ENCODE data around the gene ADAMTS17.
"Not testable (repeated sequence)": the region's sequence is repeated elsewhere in the genome, so short reads cannot be mapped to it uniquely, and the experiment has no call there.

The ADAMTS17 gene

DNA sequence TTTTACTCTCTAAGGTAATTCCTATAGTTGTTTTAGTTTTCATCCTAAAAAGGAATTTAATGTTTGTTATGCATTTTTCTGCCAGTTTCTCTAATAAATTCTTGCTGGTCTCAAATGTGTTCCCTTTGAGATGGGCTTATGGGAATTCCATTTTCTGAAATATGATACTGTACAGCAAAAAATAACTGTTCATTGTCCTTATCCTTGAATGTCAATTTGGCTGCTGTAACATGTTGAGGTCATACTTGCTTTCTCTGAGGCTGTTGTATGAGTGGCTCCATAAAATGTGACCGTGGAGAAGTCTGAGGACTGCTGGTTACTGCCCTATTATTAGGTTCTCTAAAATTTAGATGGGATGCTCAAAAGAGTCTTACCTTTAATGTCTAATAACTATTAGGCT, 266.5 kb downstream of the ADAMTS17 start:
- DNase-seq = no peak

DNA sequence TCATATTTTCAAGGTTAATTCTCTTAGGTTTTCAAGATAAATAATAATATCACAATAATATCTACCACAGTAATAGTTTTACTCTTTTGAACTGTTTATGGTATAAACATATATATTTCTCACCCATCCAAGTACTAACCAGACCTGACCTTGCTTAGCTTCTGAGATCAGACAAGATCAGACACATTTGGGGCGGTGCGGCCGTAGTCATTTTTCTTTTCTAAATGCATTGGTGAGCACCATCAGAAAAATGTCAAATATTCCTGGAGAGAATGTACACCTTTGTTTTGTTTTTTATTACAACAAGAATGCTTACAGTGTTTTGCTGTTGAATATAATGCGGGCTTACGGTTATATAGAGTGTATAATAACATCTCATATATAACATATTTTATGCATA, 267.8 kb downstream of the ADAMTS17 start:
- no peak for DNase-seq

DNA sequence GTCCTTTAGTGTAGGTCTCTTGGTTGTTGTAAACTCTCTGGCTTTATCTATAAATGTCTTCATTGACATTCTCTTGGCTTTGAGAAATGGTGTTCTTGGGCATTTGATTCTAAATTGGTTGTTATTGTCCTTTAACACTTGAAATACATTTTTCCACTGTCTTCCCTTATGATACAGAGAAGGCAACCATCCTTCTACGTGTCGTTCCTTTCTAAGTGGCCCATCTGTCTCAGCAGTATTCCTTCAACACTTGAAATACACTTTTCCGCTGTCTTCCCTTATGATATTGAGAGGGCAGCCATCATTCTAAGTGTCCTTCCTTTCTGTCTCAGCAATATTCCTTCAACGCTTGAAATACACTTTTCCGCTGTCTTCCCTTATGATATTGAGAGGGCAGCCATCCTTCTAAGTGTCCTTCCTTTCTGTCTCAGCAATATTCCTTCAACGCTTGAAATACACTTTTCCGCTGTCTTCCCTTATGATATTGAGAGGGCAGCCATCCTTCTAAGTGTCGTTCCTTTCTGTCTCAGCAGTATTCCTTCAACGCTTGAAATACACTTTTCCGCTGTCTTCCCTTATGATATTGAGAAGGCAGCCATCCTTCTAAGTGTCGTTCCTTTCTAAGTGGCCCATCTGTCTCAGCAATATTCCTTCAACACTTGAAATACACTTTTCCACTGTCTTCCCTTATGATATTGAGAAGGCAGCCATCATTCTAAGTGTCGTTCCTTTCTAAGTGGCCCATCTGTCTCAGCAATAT, 275.1 kb downstream of the ADAMTS17 start:
- not testable (repeated sequence) for DNase-seq

DNA sequence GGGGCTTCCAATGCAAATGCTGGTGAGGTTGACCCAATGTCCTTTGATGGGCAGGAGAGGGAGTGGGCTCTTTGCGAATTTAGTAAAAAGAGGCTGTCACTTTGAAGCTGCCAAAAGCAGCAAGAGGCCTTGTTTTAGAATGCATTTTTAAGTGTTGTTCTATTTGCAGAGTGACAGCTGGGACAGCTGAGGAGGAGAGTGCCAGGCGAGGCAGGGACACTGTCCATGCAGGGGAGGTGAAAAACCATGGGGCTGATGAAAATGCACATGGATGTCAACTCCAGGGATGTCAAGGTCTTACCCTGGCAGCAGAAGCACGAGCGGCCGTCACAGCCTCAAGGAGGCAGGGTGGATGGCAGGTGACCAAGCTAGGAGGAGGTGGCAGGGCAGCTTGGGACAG, 279.8 kb downstream of the ADAMTS17 start:
- DNase-seq = no peak

DNA sequence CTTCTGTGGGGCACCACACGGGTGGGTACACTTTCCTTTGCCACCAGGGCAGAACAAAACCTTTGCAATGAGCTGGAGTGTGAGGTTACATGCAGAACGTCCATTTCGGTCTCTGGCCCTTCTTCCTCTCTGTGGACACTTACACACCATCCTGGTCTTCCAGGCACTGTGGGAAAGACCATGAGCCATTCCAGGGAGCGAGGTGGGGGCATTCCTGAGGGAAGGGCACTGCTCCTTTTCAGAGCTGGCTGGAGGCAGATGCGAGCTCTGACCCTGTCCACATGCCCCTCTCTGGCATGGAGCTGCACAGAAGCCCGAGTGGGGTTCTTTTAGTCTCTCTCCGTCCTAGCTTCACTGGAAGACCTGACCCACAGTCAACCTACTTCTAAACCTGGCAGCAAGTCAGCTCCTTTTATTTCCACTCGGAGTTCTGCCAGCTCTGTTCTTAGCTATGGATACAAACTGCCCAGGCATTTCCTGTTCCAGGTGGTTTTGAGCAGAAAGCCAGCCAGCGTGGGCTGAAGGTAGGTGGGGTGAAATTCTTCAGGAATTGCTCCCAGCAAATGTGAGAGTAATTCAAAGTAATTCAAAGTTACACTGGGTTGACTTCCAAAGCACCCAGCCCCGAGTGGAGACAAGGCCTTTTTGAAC, 281.4 kb downstream of the ADAMTS17 start:
- DNase-seq = no peak

DNA sequence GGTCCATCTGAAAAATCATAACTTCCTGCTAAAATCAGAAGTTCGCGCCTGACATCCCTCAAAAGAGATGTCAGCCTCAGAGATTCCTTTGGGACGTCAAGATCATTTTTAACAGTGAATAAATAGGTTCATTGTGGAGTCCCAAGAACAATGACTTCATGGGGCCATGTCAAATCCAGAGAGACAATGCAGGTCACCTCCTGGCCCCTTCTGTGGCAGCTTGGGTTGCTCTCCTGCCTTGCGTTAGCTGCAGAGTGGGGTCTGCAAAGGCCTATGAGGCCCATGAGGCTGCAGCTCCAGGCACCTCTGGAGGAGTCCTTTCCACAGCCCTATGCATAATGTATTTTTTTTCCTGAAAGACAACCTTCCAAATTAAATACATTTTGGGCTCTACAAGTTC, 282.3 kb downstream of the ADAMTS17 start:
- DNase-seq = no peak

DNA sequence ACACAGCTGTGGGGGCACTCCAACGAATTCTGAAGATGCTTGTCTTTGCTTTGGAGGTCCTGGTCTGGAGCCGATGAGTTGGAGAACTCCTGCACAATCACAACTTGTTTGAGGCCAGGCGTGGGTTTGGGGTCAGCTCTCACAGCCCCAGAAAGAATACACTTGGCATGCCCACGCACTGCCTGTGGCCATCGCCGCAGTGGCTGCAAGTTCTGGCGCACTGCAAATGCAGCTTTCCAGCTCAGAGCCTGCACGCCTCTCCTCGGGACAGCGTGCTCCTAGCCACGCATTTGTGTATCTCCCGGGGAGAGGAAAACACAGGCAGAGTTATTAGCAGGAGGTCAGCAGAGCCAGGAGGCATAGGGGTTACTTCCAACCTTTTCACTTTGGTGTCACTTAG, 282.7 kb downstream of the ADAMTS17 start:
- no peak for DNase-seq

DNA sequence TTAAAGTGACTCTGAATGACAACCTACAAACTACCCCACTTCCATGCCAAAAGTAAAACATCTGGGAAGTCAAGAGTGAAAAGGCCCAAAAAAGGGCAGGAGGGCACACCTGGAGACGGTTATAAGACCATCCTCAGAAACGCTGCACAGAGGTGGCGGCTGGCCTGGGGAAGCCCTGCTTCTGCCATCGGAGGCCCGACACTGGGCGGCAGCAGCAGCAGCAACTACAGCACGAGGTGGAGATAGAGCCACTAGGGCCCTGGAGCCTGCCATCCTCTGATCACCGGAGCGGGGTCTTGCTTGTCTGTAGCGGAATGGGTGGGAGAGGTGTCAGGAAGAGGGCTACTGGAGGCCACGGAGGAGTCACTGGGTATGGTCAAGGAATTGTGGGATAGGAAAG, 283.3 kb downstream of the ADAMTS17 start:
- no peak for DNase-seq

DNA sequence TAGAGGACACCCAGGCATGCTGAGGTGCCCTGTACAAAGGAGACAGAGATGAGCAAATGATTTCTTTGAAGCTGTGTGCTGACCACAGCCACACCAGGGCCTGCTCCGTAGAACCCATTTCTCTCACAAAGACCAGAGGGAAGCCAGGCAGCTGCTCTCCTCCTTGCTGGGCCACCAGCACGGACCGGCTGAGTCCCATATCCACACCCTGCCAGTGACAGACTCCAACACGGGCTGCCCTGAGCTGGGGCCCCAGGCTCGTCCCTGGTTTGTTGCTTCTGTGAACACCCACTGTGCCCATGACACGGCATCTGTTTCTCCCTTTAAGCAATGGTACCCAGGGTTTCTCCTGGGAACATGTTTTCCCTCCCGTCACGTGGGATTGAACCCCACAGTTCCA, 284.5 kb downstream of the ADAMTS17 start:
- no peak for DNase-seq

DNA sequence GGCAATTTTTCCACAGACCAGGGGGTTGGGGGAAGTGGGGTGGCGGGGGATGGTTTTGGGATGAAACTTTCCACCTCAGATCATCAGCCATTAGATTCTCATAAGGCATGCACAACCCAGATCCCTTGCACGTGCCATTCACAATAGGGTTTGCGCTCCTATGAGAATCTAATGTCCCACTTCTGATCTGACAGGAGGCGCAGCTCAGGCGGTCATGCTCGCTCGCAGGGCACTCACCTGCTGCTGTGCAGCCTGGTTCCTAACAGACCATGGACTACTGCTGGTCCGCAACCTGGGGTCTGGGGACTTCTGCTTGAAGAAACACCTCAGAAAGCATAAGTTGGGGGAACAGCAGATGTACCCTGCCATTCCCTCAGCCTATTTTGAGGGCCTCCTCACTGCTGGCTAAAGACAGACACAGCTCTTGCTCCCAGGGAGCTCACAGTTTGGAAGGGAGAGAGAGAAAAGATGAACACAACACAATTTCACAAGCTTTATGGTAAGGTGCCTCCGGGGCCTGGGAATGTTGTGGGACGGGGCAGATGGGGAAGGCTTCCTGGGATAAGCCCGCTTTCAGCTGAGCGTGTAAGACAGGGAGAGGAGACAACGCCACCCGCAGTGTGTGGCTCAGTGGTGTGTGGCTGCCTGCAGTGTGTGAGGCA, 285.2 kb downstream of the ADAMTS17 start:
- DNase-seq = no peak

DNA sequence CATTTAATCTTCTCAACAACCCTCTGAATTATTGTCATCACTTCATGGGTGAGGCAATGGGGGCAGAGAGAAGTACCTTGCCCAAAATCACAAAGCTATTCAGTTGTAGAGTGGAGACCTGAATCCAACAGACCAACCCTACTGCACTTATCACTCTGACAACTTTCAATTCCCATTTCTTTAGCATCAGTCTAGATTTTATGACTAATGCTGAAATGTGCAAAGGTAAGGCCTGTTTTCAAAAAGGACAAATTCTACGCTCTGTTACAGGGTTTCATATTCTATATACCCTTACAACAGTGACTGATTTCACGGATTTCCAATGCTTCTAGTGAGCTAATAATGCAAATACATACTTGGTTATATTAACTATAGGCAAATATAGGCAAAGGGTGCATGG, 286.0 kb downstream of the ADAMTS17 start:
- DNase-seq = no peak

DNA sequence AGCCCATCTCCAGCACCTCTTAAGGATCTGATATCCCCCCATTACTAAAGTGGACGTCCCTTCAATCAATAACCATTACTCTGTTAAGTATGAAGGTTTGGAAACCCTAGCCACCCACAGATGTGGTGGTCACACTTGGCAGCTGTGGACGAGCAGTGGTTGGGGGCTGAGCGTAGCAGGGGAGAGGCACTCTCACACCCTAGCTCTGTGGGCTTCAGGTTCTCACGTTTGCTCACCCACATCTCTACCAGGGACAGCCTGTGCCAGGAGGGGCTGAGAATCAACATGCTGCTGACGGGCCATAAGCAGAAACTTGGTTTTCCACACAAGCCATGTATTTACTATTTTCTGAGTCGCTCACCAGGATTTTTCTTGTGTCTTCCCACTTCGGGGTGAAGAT, 287.2 kb downstream of the ADAMTS17 start:
- no peak for DNase-seq

DNA sequence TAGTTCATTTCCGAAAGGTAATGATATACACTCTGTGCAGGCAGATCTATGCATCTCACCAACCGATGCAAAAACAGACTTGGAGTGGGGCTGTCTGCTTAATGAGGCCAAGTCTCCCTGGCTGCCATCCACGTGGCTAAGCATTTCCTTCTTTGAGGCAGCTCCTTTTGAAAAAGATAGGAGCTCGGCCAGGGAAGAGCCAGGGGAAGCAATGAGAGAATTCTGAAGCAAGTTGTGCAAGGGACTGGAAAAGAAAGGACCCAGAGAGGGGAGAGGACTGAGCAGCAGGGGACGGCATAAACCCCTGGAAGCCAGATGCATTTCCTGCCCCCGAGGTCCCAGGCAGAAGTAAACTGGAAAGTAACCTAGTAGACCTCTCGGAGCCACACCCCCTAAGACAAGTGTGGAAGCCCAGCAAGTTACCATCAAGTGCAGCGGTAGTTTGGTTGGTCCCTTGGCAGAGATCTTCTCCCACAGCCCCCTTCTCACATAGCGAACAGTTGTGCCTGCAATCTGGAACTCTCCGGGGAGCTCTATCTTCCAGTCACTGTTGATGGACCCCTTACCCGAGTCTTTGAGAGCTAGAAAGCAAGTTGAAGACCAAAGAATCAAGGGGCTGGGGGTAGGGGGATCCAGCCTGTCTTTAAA, 288.2 kb downstream of the ADAMTS17 start:
- no peak for DNase-seq

DNA sequence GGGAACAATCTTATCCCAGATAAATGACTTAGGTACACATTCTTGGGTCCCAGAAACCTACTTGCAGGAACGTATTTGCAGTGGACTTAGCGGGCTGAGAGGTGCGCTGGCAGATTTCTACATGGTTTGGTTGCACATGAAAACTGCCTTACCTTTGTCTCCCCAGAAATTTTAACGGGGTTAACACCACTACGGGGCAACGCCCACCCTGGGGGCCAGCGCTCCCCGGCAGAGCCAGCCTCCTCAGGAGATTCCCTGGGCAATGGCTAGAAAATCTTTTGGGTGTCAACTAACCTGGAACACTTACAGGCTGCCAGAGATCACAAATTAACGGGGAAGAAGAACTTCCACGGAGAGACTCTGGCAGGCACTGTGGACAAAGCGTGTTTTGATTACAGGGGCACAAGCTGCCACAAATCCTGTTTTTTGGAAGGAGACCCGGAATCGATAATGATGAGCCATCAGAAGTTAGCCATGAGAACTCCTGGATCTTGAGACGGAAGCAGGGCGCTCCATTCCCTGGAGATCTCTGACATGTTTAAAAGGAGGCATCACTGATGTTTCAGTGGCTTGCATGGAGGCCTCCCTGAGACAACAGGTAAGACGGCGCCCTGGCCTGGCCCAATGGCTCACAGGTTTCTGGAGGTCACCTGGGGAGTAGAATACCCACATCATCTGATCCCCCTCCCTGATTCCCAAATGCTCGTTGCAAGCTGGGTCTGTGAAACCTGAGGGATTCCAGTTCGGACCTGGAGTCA, 288.9 kb downstream of the ADAMTS17 start:
- DNase-seq = no peak

DNA sequence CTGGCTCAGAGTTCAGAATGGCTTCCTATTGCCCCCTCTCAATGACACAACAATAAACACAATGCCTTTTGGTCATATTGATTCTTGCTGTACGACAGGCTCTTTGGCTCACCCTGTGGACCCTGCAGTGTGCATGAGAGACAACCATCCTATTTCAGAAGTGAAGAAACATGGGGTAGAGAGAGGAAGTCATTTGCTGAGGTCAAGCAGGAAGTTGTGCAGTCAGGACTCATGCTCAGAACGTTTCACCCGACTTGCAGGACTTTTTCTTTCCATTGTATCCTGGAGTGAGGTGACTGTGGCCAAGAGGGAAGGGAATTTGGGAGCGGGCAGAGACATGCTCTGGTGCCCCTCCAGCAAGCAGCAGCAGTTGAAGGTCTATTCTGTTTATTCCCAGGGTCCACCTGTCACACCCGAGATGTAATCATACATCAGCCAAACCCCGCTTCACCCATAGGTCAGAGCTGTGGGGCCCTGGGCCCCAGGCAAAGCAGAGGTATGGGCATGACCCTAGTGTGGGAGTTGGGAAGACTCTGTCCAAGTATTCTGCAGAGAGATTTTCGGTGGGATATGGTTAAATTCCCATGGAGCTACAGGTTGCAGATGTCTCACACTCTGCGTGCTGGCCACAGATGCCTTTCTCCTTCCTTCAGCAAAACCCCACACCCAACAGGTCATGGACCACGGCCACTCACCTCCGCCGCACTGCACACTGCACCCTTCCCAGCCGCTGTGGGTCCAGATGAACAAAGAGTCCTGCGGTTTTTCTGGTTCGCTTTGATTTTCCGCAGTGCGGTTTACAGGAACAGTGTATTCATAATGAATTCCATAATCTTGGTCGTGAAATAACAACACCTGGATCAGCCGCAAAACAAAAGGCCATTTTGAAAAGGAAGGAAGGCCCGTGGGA, 290.6 kb downstream of the ADAMTS17 start:
- DNase-seq = no peak

DNA sequence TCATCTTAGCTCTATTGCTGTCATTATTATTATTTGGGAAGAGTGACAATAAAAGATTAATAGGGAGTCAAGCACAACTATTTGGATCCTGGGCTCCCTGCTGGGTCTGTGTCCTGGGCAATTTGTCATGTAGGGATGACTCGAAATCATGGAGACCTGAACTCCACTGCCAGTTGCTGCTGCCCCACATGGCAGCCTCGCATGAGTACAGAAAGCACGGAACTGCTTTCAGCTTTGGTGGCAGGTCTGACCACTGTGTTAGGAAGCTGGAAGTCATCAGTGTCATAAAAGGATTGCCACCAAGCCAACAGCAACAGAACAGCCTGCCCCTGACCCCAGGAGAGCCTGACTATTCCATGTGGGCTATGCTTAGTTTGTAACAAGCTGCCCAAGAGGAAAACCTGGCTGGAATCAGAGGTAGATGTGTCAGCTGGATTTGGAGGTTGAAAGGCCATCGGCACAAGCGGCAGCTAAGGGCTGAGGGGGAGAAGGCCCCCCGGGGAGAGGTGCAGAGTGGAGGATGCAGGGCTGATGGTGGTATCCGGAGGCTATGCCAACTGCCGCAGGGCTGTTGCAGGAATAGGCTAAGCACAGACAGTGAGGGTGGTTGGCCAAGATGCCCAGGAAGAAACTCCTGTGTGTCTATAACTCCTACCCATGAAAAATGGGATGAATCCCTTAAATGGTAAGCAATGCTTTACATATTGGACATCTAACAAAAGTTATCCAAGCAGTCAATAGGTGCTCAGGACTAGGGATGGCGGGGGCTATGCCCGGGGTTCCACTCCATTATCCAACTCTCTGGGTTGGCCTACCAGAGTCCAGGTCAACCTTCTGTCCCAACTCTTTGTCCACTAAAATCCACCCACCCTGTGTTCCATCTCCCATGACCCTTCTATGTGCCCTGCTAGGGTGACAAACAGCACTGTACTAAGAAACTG, 291.6 kb downstream of the ADAMTS17 start:
- no peak for DNase-seq

DNA sequence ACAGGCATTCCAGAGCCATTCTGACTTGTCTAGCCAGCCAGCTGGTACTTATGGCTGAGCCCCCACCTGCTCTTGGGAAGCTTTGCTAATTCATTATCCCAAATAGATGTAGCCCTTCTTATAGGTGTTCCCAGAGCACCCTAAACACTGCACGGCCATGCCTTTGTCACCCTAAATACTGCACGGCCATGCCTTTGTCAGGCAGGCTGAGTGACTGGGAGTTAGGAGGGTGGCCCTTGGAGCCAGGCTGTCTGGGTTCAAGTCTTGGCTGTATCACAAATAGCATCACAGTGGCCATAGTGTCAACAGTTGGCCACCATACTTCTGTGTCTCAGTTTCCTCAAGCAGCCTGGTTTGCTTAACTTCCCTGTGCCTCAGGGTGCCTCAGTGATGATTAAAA, 292.3 kb downstream of the ADAMTS17 start:
- DNase-seq = no peak

DNA sequence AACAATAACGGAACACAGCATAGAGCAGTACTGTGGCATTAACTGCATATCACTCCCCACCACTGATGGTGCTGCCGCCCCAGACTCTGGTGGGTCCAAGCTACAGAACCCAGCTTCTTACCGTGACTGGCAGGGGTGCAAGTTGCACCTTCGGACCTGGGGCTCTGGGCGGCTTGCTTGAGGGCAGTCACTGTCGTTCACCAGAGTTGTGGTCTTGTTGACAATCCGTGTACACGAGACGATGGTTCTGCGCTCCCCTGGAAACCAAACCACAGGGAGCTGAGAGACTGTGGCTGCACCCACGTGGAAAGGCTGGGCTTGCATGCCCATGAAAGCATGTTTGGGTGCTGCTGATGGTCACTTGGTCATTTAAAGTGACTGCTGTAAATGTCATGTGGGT, 293.0 kb downstream of the ADAMTS17 start:
- DNase-seq = no peak

DNA sequence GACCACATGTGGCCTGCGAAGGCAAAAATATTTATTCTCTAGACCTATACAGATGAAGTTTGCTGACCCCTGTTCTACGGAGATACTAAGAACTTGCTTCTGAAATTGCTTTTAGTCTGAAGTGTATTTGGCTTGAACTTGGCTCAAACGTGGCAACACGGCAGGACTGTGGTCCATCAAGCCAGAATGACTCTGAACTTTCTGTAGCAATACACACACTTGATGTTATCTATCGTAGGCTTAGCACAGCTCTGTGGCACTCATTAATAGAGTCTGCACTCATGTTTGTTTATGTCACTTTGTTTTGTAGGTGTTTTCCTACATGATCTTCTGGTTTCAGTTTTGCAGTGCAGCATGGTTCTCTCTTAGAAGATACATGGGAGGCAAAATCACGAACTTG, 298.1 kb downstream of the ADAMTS17 start:
- no peak for DNase-seq

DNA sequence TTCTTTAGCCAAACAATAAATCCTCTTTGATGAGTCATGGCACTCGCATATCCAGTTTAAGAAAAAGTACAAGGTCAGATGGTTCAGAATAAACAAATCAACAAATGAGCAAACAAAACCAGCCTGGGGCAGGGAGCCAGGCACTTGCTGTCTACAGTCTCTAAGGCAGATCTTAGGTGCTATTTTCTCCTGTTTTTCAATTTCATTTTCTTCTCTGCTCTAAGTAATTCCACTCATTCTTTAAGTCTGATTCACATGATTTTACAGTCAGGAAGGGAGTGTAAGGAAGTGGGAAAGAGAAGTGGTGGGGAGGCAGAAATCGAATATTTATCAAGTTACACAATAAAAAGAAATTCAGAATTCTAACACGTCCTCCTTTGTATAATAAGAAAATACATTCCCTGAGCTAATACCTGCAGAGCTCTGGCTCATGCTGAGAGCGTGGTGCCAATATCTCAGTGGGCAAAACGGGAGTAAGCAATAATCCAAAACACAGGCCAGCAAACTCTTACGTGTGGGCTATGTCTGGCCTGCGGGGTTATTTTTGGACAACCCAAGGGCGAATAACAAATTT, 298.6 kb downstream of the ADAMTS17 start:
- DNase-seq = no peak
